Activated CD4-positive, alpha-beta T cell treated with anti-CD3 and anti-CD28 coated beads, Interleukin-2, amount 50 U/mL, for 48 hours (primary cell): ENCODE data around the gene ZRANB2.
A peak's percentile ranks its signal among the peaks of the same experiment; 100 is the strongest.

Experiments used
- DNase-seq, 2 experiments: peaks; one replicate each; pipeline ENCODE4 v3.0.0-alpha.2; 2020

The ZRANB2 gene

DNA sequence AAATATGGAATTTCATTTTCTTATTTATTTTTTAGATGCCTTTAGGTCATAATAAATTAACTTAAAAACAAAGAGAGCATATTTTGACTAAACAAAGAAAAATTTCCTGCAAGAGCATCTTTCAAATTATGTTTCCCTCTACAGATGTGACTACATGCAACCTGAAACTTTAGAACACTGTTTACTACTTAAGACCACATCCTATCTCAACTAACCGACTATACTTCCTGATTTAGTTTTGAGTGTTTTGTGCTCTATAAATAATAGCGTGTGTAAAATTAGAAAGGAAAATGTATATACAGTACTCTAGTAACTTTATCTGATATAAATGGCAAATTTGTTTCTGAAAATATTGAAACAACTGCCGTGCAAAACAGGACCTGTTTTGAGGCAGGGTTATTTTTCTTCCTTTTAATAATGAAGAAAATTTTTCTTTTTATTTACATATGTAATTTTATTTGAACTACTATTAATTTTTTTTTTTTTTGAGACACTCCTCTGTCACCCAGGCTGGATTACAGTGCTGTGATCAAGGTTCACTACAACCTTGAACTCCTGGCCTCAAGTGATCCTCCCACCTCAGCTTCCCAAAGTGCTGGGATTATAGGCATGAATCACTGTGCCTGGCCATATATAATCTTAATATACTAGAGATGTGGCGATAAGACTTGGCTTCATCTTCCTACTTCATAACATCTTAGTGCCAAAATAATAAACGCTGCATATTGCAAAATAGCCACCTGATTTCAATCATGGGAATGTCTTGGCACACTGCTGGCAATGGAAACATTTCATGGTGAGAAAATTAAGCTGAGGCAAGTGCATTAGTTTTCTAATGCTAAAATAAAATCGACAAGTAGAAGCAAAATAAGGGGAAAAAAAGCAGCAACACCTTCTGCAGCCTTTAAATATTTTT is 12.3 kb downstream of the ZRANB2 start:
- DNase-seq, result no peak

DNA sequence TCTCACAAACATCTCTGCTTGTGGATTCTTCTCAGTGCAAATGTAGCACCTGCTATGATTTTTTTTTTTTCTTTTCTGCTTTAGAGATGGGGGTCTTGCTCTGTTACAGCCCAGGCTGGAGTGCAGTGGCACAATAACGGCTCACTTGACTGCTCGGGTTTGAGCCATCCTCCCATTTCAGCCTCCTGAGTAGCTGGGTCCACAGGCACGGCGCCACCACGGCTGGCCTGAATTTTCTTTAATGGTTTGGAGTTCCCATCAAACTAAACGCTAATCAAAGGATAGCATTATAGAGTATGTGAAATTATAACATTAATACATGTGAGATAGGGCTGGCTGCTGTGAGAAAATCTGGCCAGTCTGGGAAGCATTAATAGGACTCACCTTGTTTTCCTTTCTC is 26.0 kb downstream of the ZRANB2 start:
- DNase-seq, result no peak

DNA sequence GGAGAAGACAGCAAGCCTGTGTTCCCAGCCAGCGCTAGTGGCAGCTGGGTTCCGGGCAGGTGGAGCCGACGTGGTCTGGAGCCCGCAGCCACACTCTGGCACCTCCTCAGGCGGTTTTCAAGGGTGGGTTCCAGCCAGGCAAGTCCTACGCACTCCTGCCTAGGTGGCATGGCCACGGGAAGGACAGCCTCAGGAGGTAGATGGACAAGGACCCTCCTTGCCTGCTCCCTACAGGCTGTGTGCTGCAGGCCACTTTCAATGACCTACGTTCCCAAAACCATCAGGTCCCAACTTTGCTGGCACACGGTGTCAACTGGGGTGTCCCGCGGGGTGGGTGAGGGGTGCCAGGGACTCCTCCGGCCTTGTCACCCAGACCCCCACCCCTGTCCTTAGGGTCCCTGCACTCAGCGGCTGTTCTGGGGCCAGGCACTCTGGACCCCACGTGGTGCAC is 26.5 kb downstream of the ZRANB2 start:
- no peak for DNase-seq

DNA sequence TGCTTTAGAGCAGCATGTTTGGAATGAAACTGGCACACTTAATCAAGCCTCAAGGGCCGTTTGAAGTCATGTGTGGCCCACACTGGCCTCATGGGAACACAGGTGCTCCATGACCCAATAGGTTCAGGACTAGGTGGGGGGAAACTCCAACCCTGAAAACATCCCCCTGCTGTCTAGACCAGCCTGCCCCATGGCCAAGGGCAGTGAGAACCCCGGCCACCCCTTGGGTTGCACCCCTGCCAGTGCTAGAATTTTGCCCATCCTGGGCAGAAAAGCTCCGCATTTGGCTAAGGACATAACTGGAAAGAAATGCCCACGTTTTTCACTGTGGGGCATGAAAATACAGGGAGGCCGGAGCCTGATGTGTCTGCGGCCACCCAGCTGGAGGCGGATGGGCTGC is 27.1 kb downstream of the ZRANB2 start:
- DNase-seq, result no peak

DNA sequence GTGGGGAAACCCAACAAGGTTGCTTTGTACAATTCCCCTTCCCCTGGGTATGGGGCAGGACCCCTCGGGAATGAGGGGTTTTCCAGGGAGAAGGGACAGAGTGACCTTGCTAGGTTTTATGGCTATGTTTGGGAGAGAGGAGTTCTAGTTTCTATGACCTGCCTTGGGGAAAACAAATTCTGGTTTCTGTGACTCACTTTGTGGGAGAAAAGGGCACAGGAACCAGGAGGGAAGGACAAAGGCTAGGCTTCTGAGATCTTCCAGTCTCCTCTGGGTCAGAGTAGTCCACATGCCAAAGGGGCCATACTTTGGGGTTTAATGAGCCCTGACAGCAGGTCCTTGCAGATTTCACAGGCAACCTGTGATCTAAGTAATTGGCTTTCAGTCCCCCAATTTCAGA is 27.7 kb downstream of the ZRANB2 start:
- no peak for DNase-seq

DNA sequence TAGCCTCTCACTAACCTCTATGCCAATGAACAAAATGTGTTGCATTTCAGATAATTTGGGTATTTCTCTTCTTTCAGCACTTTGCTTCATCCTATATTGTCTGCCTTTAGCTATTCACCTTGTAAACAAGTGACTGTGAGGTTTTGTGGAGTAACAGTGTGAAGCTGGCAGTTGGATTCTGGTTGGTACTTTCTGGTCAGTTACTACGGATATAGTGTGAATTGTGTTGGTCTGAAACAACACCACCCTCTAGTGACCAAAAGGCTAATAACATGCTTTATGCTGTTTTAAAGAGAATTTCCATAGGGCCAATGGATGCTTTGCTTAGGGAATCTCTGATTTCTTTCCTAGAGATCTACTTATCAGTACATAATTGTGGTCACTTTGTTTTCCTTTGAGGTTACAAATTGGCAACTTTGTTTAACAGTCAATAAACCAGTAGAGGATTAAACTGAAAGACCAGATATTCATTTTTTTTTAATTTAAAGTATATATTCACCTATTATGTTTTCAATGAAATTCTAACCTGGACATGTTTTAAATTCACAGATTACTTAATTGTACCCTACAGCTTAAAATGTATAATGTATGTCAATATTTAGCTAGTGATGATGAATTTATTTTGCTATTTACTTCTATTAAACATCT is 30.8 kb downstream of the ZRANB2 start:
- no peak for DNase-seq

DNA sequence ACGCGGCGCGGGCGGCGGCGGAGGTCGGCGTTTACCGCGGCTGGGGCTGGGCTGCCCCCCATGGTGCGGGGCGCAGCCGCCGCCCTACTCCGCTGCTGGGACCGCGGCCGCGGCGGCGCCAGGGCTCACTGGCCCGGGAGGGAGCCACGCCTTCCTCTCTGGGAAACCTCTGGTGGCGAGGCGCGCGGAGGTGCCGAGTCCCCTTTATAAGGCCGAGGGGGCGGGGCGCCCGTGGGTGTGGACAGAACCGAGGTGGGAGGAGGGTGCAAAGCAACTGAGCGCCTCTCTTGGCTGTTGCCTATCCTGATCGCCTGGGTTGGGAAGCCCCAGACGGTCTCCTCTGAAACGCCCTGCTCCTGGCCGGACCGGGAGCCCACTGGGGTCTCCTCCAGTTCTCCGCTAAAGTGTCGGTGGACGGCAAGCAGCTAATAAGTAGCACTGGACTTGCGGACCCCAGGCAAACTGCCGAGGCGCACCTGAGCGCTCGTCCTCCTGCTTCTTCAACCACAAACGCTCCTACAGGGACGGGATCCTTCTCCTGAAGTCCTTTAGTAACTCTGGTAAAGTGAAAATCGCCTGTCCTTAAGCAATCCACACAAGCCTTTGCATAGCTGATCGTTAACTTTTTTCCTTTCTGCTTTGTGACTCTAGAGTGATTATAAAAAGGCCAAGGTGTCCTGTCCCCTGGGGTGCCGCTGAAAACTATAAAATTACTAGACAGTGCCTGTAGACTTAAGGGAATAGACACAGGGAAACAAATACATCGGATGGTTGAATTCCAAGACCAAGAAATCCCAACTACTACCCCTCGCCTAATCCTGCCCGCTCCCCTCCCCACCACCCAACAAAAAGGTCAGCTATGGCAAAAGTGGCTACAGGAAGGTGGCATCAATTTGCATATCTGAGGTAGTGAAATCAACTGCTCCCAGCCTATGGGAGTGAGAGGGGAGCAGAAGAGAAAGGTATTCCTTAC is 32.9 kb downstream of the ZRANB2 start, which contains the start of gene PTGER3:
PTGER3 (minus strand) TSS at position 182 of the 973 bp plus-strand sequence. CDS start 239 bp downstream, outside the sequence.
- peak; percentile 54 to 57 for DNase-seq

DNA sequence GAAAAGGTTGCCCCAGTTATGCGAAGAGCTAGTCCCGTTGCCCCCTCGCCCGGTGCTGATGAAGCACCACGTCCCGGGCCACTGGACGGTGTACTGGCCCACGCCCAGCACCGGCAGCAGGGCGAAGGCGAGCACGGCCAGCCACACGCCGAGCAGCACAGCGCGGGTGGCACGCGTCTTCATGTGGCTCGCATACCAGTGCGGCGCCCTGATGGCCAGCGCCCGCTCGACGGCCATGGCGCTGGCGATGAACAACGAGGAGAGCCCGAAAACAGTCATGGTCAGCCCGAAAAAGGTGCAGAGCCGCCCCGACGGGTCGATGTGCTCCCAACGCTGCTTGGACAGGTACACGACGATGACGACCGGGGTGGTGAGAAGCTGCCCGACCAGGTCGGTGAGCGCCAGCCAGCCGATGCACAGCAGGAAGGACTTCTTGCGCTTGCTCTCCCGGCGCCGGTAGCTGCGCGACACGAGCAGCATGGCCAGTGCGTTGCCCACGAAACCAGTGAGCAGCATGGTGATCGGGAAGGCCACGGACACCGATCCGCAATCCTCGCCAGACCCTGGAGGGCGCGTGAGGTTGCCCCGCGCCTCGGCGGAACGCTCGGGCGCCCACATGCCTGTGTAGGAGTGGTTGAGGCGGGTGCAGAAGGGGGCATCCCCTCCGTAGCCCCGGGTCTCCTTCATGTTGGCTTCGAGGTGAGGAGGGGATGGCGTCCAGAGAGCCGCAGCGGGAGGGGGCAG is 33.8 kb downstream of the ZRANB2 start:
- DNase-seq, result peak; percentile 11 to 22

DNA sequence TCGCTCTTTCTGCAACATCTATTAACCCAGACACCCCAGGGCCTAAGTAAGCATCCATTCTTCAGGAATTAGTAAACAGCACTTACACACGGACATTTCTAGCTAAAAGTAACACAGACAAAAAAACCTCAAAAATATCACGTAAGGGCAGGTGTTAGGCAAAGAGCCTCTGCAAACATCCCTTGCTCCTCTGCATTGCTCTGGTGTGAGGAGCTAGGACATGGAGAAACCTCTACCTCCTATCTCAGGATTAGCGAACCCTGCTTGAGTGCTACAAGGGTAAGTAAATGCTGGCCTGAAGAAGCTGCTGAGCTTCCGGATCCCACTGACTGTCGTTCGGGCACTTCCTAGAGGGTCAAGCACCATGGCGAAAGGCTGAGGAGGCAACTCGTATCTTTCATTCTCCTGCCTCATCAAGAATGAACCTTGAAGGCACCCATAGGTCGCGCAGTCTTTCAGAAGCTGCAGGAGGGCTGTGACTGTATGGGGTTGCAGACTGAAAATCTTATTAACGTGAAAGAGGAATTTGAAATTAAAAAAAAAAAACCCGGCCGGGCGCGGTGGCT is 35.3 kb downstream of the ZRANB2 start:
- no peak for DNase-seq

DNA sequence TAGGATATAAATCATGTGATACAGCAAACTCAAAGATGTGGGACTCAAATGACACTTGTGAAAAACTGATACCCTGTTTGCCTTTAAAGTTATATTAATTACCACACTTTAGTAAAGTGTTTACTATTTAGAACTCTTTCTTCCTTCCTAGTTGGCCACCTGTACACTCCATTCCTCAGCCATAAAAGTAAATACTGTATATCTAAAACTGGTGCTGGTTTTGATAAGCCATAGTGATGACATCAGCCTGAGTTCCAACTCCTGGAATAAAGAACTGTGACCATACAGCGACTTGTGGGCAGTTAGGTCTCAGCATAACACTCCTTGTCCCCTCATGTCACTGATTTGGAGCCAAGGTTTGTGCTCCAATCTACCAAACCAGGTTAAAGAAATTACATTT is 36.0 kb downstream of the ZRANB2 start:
- DNase-seq, result no peak

DNA sequence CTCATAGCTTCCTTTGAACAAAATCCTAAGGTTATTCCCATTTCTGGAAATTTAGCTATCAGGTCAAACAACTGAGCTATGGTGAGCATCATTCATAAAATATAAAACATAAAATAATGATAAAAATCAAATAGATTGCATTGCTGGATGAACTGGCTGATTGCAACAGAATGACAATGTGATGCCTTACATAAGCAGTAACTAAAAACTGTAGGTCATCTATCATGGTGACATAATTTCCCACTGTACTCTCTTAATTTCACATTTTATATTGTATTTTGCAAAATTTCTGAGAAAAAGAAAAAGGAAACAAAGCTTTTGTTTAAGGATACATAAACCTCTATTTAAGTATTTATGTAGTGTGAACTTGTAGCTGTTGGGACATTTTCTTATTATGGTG is 37.8 kb downstream of the ZRANB2 start:
- no peak for DNase-seq

DNA sequence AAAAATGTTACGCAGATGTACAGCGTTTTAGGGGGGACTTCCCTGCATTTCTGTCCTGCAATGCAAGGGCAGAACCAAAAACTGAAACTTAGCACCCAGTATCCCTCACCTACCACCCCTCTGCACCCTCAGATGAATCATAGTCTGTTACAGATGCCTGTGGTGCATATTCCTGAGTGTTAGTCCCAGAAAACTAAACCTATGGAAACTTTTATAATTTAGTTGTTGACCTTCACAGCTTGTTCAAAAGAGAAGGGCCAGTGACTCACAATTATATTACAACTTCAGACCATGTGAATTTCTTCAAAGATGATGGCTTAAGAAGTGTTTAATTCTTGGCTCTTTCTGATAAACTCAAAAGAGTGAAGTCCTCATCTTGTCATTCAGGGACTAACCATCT is 39.0 kb downstream of the ZRANB2 start:
- DNase-seq, result no peak

DNA sequence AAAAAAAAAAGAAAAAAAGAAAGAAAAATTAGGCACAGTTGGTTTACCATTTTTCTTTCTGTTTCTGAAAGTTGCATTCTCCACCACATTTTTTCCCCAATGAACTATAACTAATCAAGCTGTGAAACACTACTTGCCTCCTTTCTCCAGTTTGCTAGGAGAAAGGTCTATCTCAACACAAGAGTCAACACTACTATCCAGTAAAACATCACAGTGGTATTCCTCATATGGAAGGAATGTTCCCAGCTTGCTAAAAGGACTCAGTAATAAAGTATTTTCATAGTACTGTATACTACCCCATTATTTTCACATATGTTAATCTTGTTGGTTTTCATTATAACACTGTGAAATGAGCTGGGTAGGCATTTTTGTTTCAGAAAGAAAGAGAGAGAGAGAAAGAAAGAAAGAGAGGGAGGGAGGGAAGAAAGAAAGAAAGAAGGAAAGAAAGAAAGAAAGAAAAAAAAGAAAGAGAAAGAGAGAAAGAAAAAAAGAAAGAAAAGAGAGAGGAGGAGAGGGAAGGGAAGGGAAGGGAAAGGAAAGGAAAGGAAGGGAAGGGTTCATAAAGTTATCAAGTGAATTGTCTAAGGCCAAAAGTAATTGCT is 41.1 kb downstream of the ZRANB2 start:
- no peak for DNase-seq

DNA sequence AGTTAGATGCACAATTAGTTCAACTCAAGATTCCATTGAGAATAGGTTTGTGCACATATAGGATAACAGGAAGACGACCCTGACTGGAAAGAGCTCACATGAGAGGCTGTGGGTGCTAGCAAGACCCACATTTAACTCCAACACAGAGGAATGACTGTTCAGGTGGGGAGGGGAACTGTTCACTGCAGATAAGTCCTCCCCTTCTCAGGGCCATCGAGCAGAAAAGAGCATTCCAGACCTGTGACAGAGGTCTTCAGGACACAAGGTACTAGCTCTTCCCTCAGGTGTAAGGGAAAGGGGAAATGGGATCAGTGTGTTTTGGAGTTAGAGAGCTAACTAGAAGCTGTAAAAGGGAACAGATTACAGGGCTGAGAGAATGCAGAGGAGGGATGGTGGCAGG is 41.9 kb downstream of the ZRANB2 start:
- DNase-seq, result no peak

DNA sequence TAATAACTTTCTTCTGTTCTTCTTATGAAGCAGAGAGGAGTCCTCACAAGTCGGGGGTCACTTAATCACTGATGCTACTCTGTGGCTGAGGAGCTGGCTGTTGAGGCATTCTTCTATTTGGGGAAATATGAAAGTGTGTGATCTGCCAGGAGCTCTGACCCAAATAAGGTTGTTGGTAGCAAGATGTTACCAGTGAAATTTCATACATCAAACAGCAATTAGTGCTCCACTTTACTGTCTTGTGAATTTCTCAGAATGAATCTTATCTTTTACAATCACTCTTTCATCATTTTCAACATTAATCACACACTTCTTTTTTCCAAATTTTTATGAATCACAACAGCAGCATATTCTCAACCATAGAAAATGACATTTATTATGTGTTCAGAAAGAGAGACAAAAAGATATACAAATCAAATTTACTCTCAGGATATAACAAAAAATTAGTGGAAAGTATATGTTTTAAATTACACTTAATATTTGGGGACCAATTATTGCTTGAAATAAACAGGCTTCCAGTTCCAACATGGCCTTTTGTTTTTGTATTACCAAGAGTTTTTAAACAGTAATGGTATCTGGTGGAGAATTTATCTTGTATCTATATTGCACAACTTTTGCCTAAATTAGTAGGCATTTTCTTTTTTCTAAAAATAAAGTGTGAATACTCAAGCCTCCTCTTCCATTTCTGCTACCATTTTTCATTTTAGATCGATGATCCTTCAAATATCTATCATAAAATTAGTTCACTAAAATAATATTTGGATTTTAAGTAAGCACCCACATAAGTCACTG is 42.8 kb downstream of the ZRANB2 start:
- DNase-seq, result no peak

DNA sequence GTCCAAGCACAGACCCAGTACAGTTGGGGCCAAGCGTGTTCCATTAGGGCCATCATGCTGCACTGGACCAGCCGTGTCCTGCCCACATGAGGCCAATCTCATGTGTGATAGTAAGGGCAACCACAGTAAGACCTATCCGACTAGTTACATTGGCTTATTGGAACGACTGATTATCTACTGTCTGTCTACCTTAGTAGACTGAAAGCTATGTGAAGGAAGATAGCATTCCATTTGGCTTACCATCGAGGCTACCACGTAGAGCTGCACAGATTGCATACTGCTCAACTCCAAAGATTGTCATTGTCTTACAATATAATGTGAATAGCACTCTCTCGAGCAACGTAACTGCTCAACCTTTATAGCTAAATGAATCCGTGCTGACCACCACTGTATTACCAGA is 43.8 kb downstream of the ZRANB2 start:
- DNase-seq, result no peak

DNA sequence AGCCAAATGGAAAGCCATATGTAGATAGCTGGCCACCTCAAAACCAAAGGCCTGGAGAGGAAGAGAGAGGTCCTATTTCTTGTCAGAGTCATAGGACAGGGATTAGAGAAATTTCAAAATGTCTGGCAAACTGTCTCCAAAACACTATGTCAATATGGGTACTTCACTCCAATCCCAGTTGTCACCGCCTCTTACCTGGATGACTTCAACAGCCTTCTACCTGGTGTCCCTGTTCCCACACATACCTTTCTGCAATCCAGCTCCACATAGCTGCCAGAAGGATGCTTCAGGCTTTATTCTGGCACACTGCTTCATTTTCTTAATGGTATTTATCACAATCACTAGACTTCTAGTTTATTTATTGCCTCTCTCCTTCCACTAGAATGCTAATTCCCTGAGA is 47.7 kb downstream of the ZRANB2 start:
- no peak for DNase-seq

DNA sequence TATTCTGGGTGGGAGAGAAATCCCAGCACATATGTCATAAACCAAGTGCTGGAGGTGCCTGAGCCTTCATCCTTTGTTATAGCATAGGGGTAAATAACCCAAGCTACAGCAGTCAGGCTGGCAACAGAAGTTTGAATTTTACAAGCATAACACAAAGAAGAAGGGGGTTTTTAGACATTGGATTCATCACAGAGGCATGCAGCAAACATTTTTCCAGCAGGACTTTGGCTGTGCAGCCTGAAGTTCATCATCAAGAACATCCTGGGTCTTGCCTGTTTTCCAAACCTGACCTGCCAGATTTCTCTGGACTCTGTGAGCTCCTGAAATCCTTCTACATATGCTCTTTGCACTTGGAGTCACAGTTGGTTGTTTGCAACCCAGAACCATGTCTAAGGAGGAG is 49.4 kb downstream of the ZRANB2 start:
- no peak for DNase-seq

DNA sequence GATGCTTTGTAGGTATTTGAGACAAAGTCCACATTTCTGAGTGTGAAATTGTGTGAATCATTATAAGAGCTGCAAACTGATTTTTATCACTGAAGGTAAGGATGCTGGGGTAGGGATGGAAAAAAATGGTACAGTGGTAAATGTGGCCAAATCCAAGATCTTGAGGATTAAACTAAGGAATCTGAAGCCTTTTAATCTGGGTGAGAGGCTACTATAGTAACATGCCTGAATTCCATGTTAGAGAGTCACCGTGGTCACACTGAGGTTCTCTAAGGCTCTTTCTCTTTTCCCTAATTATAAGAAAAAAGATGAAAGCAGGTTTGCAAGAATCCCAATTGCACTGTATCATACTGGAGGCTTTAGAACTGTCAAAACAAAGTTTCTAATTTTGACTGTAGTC is 50.8 kb downstream of the ZRANB2 start:
- DNase-seq, result no peak

DNA sequence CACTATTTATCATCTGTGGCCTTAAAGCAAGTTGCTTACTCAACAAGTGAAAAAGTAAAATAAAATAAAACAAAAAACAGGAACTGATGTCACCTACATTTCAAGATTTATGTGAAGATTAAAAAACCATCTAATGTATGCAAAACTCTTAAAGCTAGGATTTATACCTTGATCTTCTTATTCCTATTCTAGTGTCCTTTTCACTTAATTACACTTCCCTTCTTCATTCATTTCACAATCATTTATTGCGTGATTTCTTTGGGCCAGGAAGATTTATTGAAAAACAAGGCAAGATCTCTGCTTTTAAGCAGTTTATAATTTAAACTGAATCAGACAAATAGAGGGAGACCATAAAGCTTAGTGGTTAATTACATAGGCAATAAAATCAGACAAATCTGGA is 51.9 kb downstream of the ZRANB2 start:
- no peak for DNase-seq

DNA sequence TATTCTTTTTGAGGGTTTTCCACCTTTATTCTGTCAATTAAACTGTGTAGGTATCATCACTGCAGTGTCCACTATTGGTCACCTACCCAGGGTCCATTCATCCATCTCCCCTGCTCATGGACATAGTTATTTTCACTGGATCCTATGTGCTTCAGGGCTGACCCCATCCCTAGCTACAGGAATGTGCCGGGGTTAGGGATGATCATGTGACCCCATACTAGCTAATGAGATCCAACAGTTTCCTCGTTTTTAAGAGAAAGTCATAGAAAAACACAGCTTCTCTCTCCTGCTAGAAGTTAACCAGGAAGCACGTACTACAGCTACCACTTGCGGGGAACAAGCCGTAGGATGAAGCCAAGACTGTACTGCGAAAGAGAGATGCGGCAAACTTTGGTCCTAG is 52.8 kb downstream of the ZRANB2 start:
- DNase-seq, result no peak
